SK-N-SH (cell line): ENCODE results near the gene SLC46A2. TPM values are rescaled to one million over a fixed set of nuclear protein-coding genes. Genes with fewer than 3 reads are reported as not detected.

Experiments
- CTCF ChIA-PET: fragments of 300-600, 350-600 bp; formaldehyde crosslinking; extraction: SDS; loops from one replicate; lab custom pipeline; 2021; lab: Yijun Ruan, JAX
- POLR2A ChIA-PET: fragments of 350-600 bp; sonication (Branson Sonifier 250); formaldehyde crosslinking; extraction: SDS; loops from one replicate; lab custom pipeline; 2020; ENCODE audit warnings: antibody characterized with exemption, inconsistent platforms; lab: Yijun Ruan, JAX
- DNase-seq: peaks from one replicate; pipeline ENCODE4 v3.0.0; 2012
- H2AFZ ChIP-seq: fragments of 200-600 bp; sonication (generic); 2 replicates; pipeline ENCODE4 v1.8.1; 2016; ENCODE audit warnings: antibody characterized with exemption, mild to moderate bottlenecking, low read depth
- H3F3A ChIP-seq: fragments of 200-600 bp; sonication (generic); replicated peaks from 2 replicates; pipeline ENCODE3; 2016; ENCODE audit warnings: antibody characterized with exemption, mild to moderate bottlenecking; ENCODE audit not compliant: insufficient read depth
- H3K27ac ChIP-seq, 2 experiments: fragments of 200-500 bp in 1 of 2; fragments of 200-600 bp in 1 of 2; sonication (Bioruptor generic) in 1 of 2; sonication (generic), shearing (Covaris generic) in 1 of 2; 2 replicates each; pipeline versions ENCODE4 v1.5.1 to v1.6.1; 2014 to 2016; ENCODE audit warnings: low read depth in 2 of 2, inconsistent platforms in 1 of 2, low read length in 1 of 2, mild to moderate bottlenecking in 1 of 2, mixed read lengths in 1 of 2
- H3K27me3 ChIP-seq: fragments of 200-600 bp; sonication (generic), shearing (Covaris generic); 2 replicates; pipeline ENCODE4 v1.6.1; 2016; ENCODE audit warnings: mixed run types; ENCODE audit not compliant: insufficient read depth
- H3K36me3 ChIP-seq, 2 experiments: fragments of 200-500 bp in 1 of 2; fragments of 200-600 bp in 1 of 2; sonication (Bioruptor generic) in 1 of 2; sonication (generic) in 1 of 2; replicated peaks in 1 of 2; 2 replicates each; pipeline versions ENCODE3 to v1.5.1; 2014 to 2016; ENCODE audit warnings: low read length in 1 of 2, mild to moderate bottlenecking in 1 of 2; ENCODE audit not compliant: insufficient read depth in 2 of 2, control insufficient read depth in 1 of 2
- H3K4me1 ChIP-seq, 2 experiments: fragments of 200-500 bp in 1 of 2; fragments of 200-600 bp in 1 of 2; sonication (Bioruptor generic) in 1 of 2; sonication (generic), shearing (Covaris generic) in 1 of 2; 2 replicates each; pipeline versions ENCODE4 v1.5.1 to v1.6.1; 2014 to 2016; ENCODE audit warnings: low read depth in 1 of 2, low read length in 1 of 2, mixed run types in 1 of 2; ENCODE audit not compliant: insufficient read depth in 2 of 2, control insufficient read depth in 1 of 2
- H3K4me2 ChIP-seq: fragments of 200-600 bp; sonication (generic), shearing (Covaris generic); 2 replicates; pipeline ENCODE4 v1.6.1; 2017; ENCODE audit warnings: mixed run types
- H3K4me3 ChIP-seq, 2 experiments: fragments of 200-500 bp in 1 of 2; fragments of 200-600 bp in 1 of 2; sonication (Bioruptor generic) in 1 of 2; sonication (generic), shearing (Covaris generic) in 1 of 2; 2 replicates each; pipeline versions ENCODE4 v1.5.1 to v1.8.1; 2014 to 2016; ENCODE audit warnings: low read depth in 2 of 2, inconsistent platforms in 1 of 2, low read length in 1 of 2, mild to moderate bottlenecking in 1 of 2, mixed read lengths in 1 of 2, moderate library complexity in 1 of 2
- H3K79me2 ChIP-seq: fragments of 200-600 bp; sonication (generic); 2 replicates; pipeline ENCODE4 v1.8.1; 2017; ENCODE audit warnings: mild to moderate bottlenecking; ENCODE audit not compliant: insufficient read depth
- H3K9ac ChIP-seq: fragments of 200-600 bp; sonication (generic); 2 replicates; pipeline ENCODE4 v1.6.1; 2017; ENCODE audit warnings: mixed run types
- H3K9me2 ChIP-seq: fragments of 200-600 bp; sonication (generic); 2 replicates; pipeline ENCODE4 v1.6.1; 2017; ENCODE audit warnings: mixed run types
- H3K9me3 ChIP-seq: fragments of 200-600 bp; sonication (generic); 2 replicates; pipeline ENCODE4 v1.6.1; 2017; ENCODE audit warnings: mixed run types, mild to moderate bottlenecking, moderate library complexity
- H4K20me1 ChIP-seq: fragments of 200-600 bp; sonication (generic); 2 replicates; pipeline ENCODE4 v1.6.1; 2017; ENCODE audit warnings: mild to moderate bottlenecking, mixed run types; ENCODE audit not compliant: insufficient read depth
- GABPA ChIP-seq: IDR thresholded peaks from 2 replicates; pipeline ENCODE4 v1.4.0; 2012; ENCODE audit warnings: low read depth, mild to moderate bottlenecking
- MAX ChIP-seq: IDR thresholded peaks from 2 replicates; pipeline ENCODE4 v1.4.0; 2012; ENCODE audit warnings: low read depth
- MEF2A ChIP-seq: IDR thresholded peaks from 2 replicates; pipeline ENCODE4 v1.4.0; 2012; ENCODE audit warnings: low read depth, borderline replicate concordance
- POLR2AphosphoS5 ChIP-seq: IDR thresholded peaks from 2 replicates; pipeline ENCODE4 v1.6.1; 2012; ENCODE audit warnings: low read depth, low read length
- REST ChIP-seq: IDR thresholded peaks from 2 replicates; pipeline ENCODE4 v1.6.1; 2012; ENCODE audit warnings: mild to moderate bottlenecking, low read depth, low read length, moderate library complexity
- RXRA ChIP-seq: IDR thresholded peaks from 2 replicates; pipeline ENCODE4 v1.4.0; 2012; ENCODE audit warnings: low read depth, mild to moderate bottlenecking, borderline replicate concordance
- SIN3A ChIP-seq: IDR thresholded peaks from 2 replicates; pipeline ENCODE4 v1.6.1; 2012; ENCODE audit warnings: low read depth, mild to moderate bottlenecking, low read length, moderate library complexity, borderline replicate concordance
- SMC3 ChIP-seq: IDR thresholded peaks from 2 replicates; pipeline ENCODE4 v1.6.1; 2012; ENCODE audit warnings: low read depth, low read length, improper control_type of control experiment
- TAF1 ChIP-seq: IDR thresholded peaks from 2 replicates; pipeline ENCODE4 v1.6.1; 2012; ENCODE audit warnings: low read depth, mild to moderate bottlenecking, low read length, moderate library complexity, borderline replicate concordance
- TCF12 ChIP-seq: IDR thresholded peaks from 2 replicates; pipeline ENCODE4 v1.4.0; 2012
- WGBS: methylation state at CpG from one replicate; pipeline ENCODE4 v1.1.6; 2017; ENCODE audit warnings: low lambda C conversion rate; 5-methylcytosine and 5-hydroxymethylcytosine counted together
- polyA plus RNA-seq, 3 experiments: library from polyadenylated mRNA; depleted of rRNA; stranded (reverse); fragments of >200 nt; gene quantifications; 2 replicates each; pipeline ENCODE4 v1.2.3, GENCODE V29; 2012
- TF ChIP-seq, protein P1 (sequence below): IDR thresholded peaks from 2 replicates; pipeline ENCODE4 v1.4.0; 2012; ENCODE audit warnings: low read depth, borderline replicate concordance
- TF ChIP-seq, protein P2 (sequence below): IDR thresholded peaks from 2 replicates; pipeline ENCODE4; 2012

SLC46A2 gene
- polyA plus RNA-seq, 1 of the 3 experiments (the other 2 are of a cell fraction): not detected

GRCh38 chr9:112846528-112847488 is 43.9 kb downstream of the SLC46A2 start:
- ChIA-PET POLR2A (no interaction called here), CTCF (interaction anchor here (2.2 to 2.4 kb wide), 2 partner anchors 11 to 56 kb away, joined by 20 to 21 read pairs; no protein-coding TSS in a partner anchor)
- no peak overlapping the region for H3K4me2 ChIP-seq
- TF ChIP-seq SIN3A: no peak
- TF ChIP-seq MAX: no peak
- no peak for TF ChIP-seq MEF2A
- TF ChIP-seq RXRA: no peak
- TF ChIP-seq, protein P1, sequence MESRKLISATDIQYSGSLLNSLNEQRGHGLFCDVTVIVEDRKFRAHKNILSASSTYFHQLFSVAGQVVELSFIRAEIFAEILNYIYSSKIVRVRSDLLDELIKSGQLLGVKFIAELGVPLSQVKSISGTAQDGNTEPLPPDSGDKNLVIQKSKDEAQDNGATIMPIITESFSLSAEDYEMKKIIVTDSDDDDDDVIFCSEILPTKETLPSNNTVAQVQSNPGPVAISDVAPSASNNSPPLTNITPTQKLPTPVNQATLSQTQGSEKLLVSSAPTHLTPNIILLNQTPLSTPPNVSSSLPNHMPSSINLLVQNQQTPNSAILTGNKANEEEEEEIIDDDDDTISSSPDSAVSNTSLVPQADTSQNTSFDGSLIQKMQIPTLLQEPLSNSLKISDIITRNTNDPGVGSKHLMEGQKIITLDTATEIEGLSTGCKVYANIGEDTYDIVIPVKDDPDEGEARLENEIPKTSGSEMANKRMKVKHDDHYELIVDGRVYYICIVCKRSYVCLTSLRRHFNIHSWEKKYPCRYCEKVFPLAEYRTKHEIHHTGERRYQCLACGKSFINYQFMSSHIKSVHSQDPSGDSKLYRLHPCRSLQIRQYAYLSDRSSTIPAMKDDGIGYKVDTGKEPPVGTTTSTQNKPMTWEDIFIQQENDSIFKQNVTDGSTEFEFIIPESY: no peak
- no peak for TF ChIP-seq TAF1
- peaks cover 3% of the 10 kb centered on the region for H3F3A ChIP-seq
- H4K20me1 ChIP-seq: no peaks in the 10 kb centered on the region
- H3K9ac ChIP-seq: no peak overlapping the region
- no peaks in the 10 kb centered on the region for H3K9me3 ChIP-seq
- no peaks in the 10 kb centered on the region for H3K36me3 ChIP-seq
- no peak overlapping the region for H3K27ac ChIP-seq
- no peak overlapping the region for H2AFZ ChIP-seq
- H3K9me2 ChIP-seq: no peaks in the 10 kb centered on the region
- H3K4me1 ChIP-seq: peaks cover 0 to 2% of the 10 kb centered on the region in 2 experiments; a peak in 1 of 4 replicates
- no peaks in the 10 kb centered on the region for H3K79me2 ChIP-seq
- WGBS: 77% methylated on average over 14 of the region's 14 CpGs
- no peak overlapping the region for H3K4me3 ChIP-seq
- H3K27me3 ChIP-seq: no peaks in the 10 kb centered on the region
- no peak for DNase-seq

GRCh38 chr9:112844771-112845542 is 45.7 kb downstream of the SLC46A2 start:
- Histone ChIP-seq H3F3A (peaks cover 3% of the 10 kb centered on the region), H3K4me1 (peaks cover 0 to 7% of the 10 kb centered on the region in 2 experiments; a peak in 1 of 4 replicates), H3K36me3 (no peaks in the 10 kb centered on the region), H3K9me2 (no peaks in the 10 kb centered on the region), H3K79me2 (no peaks in the 10 kb centered on the region), H3K9me3 (no peaks in the 10 kb centered on the region), H3K27ac (no peak overlapping the region), H4K20me1 (no peaks in the 10 kb centered on the region), H3K4me2 (no peak overlapping the region), H3K4me3 (peak overlapping the region in 1 of 2 experiments; percentile 52; a peak in 1 of 4 replicates), H2AFZ (peak overlapping the region; percentile 39; the same call in 1 of the 2 replicates), H3K9ac (no peak overlapping the region), H3K27me3 (no peaks in the 10 kb centered on the region)
- ChIA-PET POLR2A (no interaction called here), CTCF (interaction anchor here (0.6 to 3.1 kb wide), 33 partner anchors 8 to 1081 kb away, joined by 3 to 21 read pairs (median 4); no protein-coding TSS in a partner anchor)
- peak; percentile 80 for DNase-seq
- WGBS: 31% methylated on average over 15 of the region's 15 CpGs
- TF ChIP-seq MAX (no peak), REST (no peak), GABPA (peak; percentile 24; the same call in 1 of the 2 replicates), MEF2A (no peak), TCF12 (no peak), POLR2AphosphoS5 (no peak), SMC3 (peak; percentile 78), TAF1 (no peak), RXRA (no peak)
- TF ChIP-seq, protein P1: no peak
- TF ChIP-seq, protein P2, sequence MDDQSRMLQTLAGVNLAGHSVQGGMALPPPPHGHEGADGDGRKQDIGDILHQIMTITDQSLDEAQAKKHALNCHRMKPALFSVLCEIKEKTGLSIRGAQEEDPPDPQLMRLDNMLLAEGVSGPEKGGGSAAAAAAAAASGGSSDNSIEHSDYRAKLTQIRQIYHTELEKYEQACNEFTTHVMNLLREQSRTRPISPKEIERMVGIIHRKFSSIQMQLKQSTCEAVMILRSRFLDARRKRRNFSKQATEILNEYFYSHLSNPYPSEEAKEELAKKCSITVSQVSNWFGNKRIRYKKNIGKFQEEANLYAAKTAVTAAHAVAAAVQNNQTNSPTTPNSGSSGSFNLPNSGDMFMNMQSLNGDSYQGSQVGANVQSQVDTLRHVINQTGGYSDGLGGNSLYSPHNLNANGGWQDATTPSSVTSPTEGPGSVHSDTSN: peak; percentile 4; the same call in 1 of the 2 replicates
